ENCODE data around the gene DHH.
"Not testable (repeated sequence)": the region's sequence is repeated elsewhere in the genome, so short reads cannot be mapped to it uniquely, and the experiment has no call there.

DHH gene

DNA sequence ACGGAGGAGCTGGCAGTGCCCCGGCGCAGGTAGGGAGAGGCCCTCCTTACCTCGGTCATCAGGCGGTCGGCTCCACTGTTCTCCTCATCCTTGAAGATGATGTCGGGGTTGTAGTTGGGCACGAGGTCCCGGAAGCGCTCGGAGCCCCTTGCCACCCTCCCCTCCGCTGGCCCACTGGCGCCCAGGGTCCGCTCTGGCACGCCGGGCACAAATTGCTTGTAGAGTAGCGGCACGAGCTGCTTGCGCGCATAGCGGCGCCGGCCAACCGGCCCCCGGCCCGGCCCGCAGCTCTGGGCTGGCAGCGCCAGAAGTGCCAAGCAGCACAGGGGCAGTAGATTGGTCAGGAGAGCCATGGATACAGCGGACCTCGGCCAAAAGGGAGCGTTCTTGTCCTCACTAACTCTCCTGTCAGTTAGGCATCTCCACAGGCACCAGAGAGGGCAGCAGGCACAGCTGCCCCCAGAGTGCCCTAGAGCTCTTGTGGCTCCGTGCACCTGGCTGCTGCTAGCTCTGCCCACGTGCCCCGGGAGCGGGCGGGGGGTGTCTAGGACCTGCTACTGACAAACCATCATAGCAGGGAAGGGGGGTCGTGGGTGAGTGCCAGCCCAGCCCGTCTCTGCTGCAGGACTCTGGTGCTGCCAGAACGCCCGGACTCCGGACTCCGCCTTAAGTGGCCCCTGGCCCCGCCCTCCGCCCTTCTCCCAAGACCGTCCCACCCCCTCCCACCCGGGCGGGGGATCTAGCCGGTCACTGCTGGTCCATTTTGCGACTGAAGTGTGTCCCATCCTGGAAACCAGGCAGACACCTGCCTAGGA is at the start of gene DHH:
DHH (minus strand) TSS at position 642 of the 815 bp plus-strand sequence; CDS start at position 353, 289 bp downstream.
- no peak for DNase-seq

GRCh38 chr12:49144384-49144783 is 49.8 kb upstream of the DHH start:
- DNase-seq = no peak

DNA sequence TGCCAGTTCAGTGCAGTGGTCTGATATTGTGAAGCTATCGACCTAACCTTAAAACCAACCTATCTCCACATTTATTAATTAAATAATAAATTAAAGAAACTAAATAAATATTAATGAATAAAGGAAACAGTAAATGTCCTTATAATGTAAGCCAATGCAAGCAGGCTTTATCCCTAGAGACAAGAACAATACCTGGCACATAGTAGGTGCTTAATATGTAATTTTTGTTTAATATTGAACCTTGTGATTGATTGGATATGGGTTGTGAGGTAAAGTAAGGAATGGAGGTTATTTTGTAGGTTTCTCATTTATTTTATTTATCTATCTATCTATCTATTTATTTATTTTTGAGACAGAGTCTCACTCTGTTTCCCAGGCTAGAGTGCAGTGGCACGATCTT is 44.4 kb upstream of the DHH start:
- DNase-seq = no peak

DNA sequence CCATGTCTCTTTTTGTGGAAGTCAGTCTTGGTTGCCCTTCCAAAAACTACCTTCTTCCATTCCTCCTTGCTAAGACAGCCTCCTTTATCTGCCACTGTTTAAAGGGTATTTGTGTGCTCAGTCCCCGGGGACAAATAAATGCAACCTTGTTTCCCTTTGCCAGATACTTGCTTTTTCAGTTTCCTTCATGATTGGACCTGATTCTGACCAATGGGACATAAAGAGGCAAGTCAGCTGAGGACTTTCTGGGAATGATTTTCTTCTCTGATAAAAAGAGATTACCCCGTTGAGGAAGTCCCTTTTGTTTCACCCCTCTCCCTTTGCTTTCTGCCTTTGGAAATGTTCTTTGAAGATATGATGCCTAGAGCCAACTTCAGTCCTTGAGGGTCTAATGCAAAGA is 44.0 kb upstream of the DHH start:
- DNase-seq = no peak

DNA sequence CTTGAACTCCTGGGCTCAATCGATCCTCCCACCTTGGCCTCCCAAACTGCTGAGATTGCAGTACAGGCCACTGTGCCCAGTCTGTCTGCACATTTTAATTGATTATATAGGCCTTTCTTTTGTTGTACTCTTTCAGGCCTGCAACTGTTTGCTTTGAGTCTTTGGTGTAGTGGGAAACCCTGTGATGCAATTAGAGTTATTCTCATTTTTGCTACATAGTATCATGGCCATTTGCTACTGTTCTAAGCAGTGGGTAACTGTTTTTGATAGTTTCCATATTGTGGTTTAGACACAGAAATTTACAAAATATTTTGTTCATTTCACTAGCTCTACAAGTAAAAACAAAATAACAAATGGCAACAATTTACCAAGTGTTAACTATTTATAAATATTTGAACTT is 42.9 kb upstream of the DHH start:
- no peak for DNase-seq

GRCh38 chr12:49136997-49137396 is 42.4 kb upstream of the DHH start:
- DNase-seq = not testable (repeated sequence)

GRCh38 chr12:49133590-49133989 is 39.0 kb upstream of the DHH start:
- DNase-seq = no peak

DNA sequence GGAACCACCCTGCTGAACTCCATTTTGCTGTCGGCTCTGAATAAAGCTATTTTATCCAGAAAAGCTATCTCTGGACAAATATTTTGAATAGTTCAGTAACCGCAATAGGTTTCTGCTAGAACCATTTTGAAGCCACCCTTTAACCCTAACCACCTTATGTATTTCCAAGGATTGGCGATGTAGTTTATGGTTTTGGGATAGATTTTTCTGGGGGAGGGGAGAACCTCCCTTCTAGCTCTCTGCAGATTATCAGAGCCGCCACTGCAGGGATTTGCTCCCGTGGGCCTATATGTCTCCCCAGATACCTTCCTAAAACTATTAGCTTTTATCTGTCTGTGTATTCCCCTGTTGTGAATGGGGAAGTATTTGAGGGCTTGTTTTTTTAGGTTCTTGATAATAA is 38.4 kb upstream of the DHH start:
- no peak for DNase-seq

DNA sequence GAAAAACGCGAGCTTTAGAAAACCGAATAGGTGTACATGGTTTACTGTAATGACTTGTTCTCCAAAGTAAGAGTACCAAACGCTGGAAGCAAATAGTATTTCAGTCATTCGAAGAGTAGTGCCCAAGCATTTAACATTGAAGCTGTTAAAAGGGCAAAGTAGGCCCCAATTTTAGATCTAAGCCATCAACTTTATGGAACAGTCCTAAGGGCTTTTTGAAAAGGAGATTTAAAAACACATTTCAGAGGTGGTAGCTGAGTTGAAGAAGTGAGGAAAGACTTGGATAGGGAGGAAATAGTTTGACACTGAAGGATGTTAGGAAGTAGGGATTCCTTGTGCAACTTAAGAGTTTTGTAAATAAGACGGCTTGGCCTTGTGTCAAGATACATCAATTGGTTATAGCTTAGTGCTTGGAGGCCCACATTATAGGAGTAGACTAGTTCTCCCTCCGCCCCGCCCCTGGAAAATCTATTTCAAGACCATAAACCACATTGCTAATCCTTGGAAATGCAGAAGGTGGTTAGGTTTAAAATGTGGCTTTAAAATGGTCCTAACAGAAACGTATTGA is 37.4 kb upstream of the DHH start:
- DNase-seq = no peak

DNA sequence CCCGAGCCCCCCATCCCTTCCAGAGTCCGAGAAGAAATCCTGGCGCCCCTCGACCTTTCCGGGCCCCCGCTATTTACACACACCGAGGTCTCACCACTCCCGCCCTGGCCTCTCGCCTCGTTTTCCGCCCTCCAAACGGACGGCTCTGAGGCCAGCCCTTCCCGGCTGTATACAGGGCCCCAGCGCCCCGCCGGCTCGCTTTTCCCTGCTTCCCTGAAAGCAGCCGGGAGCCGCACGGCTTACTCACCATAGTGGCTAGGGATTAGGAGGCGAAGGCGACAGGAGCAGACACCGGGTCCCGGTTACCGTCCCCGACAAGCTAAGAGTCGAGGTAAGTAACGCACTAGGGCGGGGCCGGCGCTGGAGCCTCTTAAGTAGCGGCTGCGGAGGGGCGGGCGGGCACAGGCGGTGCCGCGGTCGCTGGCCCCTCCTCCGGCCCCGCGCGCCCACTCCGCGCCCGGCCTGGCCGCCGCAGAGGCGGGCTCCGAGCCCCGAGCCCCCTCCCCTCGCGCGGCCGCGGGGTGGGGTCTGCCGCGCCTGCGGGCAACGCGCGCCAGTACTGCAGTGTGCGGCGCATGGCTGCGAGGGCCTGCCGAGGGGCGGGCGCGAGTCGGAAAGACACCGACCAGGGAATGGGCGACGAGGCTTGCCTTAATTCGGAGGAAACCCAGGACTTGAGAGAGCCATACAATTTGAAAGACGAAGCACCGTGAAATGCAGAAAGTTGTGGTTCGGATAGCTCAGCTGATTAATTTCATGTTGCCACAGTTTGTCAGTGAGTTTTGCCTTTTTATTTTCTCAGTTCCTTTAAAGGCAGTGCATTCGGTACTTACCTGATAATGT is 36.7 kb upstream of the DHH start, which contains the start of gene TUBA1B:
TUBA1B (minus strand) TSS at position 345 of the 843 bp plus-strand sequence; CDS start at position 250, 95 bp downstream.
- peak; percentile 92 for DNase-seq

GRCh38 chr12:49130151-49131050 is 35.8 kb upstream of the DHH start:
- DNase-seq = peak; percentile 91

DNA sequence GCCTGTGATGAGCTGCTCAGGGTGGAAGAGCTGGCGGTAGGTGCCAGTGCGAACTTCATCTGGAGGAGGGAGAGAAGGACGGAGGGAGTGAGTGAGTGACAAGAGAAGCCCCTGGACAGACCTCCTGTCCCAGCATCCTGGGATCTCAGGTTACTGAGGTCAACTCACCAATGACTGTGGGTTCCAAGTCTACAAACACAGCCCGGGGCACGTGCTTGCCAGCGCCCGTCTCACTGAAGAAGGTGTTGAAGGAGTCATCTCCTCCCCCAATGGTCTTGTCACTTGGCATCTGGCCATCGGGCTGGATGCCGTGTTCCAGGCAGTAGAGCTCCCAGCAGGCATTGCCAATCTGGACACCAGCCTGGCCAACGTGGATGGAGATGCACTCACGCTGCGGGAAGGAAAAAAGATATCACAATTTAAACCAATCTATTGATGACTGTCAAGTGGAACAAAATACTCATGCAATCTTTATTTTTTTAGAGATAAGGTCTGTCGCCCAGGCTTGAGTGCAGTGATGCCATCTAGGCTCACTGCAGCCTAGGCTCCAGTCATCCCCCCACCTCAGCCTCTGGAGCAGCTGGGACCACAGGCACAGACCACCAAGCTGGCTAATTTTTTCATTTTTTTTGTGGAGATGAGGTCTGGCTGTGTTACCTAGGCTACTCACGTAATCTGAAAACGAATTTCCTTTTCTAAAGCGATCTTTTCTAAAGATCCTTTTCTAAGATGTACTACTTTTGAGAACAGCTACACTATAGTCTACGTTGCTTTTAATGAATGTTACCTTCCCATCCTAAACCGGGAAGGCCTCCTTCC is 34.9 kb upstream of the DHH start:
- DNase-seq = peak; percentile 20

DNA sequence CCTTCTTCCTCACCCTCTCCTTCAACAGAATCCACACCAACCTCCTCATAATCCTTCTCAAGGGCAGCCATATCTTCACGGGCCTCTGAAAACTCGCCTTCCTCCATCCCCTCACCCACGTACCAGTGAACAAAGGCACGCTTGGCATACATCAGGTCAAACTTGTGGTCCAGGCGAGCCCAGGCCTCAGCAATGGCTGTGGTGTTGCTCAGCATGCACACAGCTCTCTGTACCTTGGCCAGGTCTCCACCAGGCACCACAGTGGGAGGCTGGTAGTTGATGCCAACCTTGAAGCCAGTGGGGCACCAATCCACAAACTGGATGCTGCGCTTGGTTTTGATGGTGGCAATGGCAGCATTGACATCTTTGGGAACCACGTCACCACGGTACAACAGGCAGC is 33.4 kb upstream of the DHH start:
- not testable (repeated sequence) for DNase-seq

- no peak for DNase-seq
These were observed 32.5 kb upstream of the DHH start for GRCh38 chr12:49126852-49127763.

DNA sequence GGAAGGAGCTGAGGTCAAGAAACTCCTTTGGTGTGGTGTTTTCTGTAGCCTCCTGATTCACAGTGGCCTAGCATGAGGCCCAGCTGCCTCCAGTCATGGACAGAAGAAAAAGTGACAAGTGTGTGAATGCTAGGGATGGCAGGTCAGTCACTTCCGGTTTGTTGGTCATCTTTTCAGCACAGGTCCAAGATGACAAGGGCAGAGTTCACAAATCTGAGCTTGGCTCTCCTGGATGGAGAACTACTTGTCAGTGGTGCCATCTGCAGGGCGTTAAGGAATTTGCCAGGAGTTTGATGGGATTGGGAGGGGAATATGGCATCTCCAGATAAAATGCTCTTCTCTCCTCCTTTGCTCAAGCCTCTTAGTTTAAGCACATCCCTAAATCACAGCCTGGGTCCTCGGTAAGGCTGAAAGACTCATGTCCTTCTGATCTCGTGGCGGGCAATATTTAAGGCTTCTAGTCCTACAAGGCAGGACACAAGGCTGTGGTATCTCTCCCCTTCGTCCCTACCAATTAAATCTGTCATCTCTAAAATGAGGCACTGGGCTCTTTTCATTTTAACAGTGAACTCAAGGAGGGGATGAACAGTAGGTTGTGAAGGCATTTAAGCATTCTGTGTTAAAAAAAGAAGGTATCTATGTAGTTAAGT is 26.6 kb upstream of the DHH start:
- no peak for DNase-seq

DNA sequence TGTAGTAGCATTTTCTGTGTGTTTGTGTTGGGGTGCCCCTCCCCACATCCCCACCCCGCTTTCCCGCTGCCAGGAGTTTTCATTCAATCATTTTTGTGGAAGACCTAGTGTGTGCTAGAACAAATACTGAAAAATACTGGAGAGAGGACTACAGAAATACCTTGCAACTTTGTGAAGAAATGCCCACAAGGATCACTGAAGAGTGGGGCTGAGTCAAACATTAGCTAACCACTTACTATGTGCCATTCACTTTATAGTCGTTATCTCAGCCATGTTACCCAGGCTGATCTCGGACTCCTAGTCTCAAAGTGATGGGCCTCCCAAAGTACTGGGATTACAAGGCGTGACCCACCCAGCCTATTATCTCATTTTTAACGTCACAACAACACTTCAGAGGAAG is 16.6 kb upstream of the DHH start:
- no peak for DNase-seq

GRCh38 chr12:49110464-49111155 is 16.0 kb upstream of the DHH start, which contains the start of gene LMBR1L:
Gene LMBR1L, minus strand, starts transcription at chr12:49110847. Its CDS starts 292 bp downstream, at chr12:49110555.
- DNase-seq = peak; percentile 88

- no peak for DNase-seq
These were observed 15.3 kb upstream of the DHH start for GRCh38 chr12:49109641-49110463.
